ENCODE measurements around the gene SF1.

SF1 gene

GRCh38 chr11:64722141-64723065, 55.9 kb downstream of the SF1 start:
- no peak for TF ChIP-seq CTCF (conservative IDR thresholded peaks at IDR 0.05; ENCODE audit: low read depth, low read length)
- Histone ChIP-seq H3K4me2 (no peak overlapping the region), H3K27ac (no peak overlapping the region), H3K36me3 (ENCODE audit: insufficient read depth) (no peaks in the 10 kb centered on the region), H3K27me3 (ENCODE audit: insufficient read depth, low read depth) (peaks cover 74% of the 10 kb centered on the region), H2AFZ (ENCODE audit: low read depth) (no peak overlapping the region), H3K4me3 (IDR thresholded peaks at IDR 0.05; ENCODE audit: insufficient read depth, low read depth, low read length) (no peak overlapping the region), H3K79me2 (ENCODE audit: insufficient read depth, low read depth) (no peaks in the 10 kb centered on the region), H4K20me1 (ENCODE audit: insufficient read depth) (no peaks in the 10 kb centered on the region), H3K9ac (no peak overlapping the region), H3K4me1 (ENCODE audit: low read depth, poor library complexity, severe bottlenecking) (peaks cover 8% of the 10 kb centered on the region)

- Histone ChIP-seq H3K4me1 (ENCODE audit: low read depth, poor library complexity, severe bottlenecking) (peaks cover 8% of the 10 kb centered on the region), H3K27me3 (ENCODE audit: insufficient read depth, low read depth) (peaks cover 75% of the 10 kb centered on the region), H3K4me3 (IDR thresholded peaks at IDR 0.05; ENCODE audit: insufficient read depth, low read depth, low read length) (no peak overlapping the region), H3K36me3 (ENCODE audit: insufficient read depth) (no peaks in the 10 kb centered on the region), H3K4me2 (no peak overlapping the region), H3K9ac (no peak overlapping the region), H2AFZ (ENCODE audit: low read depth) (no peak overlapping the region), H3K79me2 (ENCODE audit: insufficient read depth, low read depth) (no peaks in the 10 kb centered on the region), H4K20me1 (ENCODE audit: insufficient read depth) (no peaks in the 10 kb centered on the region), H3K27ac (no peak overlapping the region)
- no peak for TF ChIP-seq CTCF (conservative IDR thresholded peaks at IDR 0.05; ENCODE audit: low read depth, low read length)
Measured at GRCh38 chr11:64721359-64721699, 57.0 kb downstream of the SF1 start.

- no peaks in the 10 kb centered on the region for H3K79me2 ChIP-seq (ENCODE audit: insufficient read depth, low read depth)
- H3K36me3 ChIP-seq (ENCODE audit: insufficient read depth): no peaks in the 10 kb centered on the region
- H4K20me1 ChIP-seq (ENCODE audit: insufficient read depth): no peaks in the 10 kb centered on the region
- no peak overlapping the region for H3K9ac ChIP-seq
- peaks cover 8% of the 10 kb centered on the region for H3K4me1 ChIP-seq (ENCODE audit: low read depth, poor library complexity, severe bottlenecking)
- no peak overlapping the region for H2AFZ ChIP-seq (ENCODE audit: low read depth)
- no peak for TF ChIP-seq CTCF (conservative IDR thresholded peaks at IDR 0.05; ENCODE audit: low read depth, low read length)
- no peak overlapping the region for H3K27ac ChIP-seq
- peaks cover 75% of the 10 kb centered on the region for H3K27me3 ChIP-seq (ENCODE audit: insufficient read depth, low read depth)
- H3K4me2 ChIP-seq: no peak overlapping the region
- no peak overlapping the region for H3K4me3 ChIP-seq (IDR thresholded peaks at IDR 0.05; ENCODE audit: insufficient read depth, low read depth, low read length)
Measured at GRCh38 chr11:64720640-64721358, 57.5 kb downstream of the SF1 start.

GRCh38 chr11:64720167-64720566, 58.2 kb downstream of the SF1 start:
- H3K4me3 ChIP-seq (IDR thresholded peaks at IDR 0.05; ENCODE audit: insufficient read depth, low read depth, low read length): no peak overlapping the region
- no peaks in the 10 kb centered on the region for H4K20me1 ChIP-seq (ENCODE audit: insufficient read depth)
- no peak overlapping the region for H2AFZ ChIP-seq (ENCODE audit: low read depth)
- H3K36me3 ChIP-seq (ENCODE audit: insufficient read depth): no peaks in the 10 kb centered on the region
- peaks cover 8% of the 10 kb centered on the region for H3K4me1 ChIP-seq (ENCODE audit: low read depth, poor library complexity, severe bottlenecking)
- no peaks in the 10 kb centered on the region for H3K79me2 ChIP-seq (ENCODE audit: insufficient read depth, low read depth)
- H3K4me2 ChIP-seq: no peak overlapping the region
- no peak for TF ChIP-seq CTCF (conservative IDR thresholded peaks at IDR 0.05; ENCODE audit: low read depth, low read length)
- peaks cover 76% of the 10 kb centered on the region for H3K27me3 ChIP-seq (ENCODE audit: insufficient read depth, low read depth)
- no peak overlapping the region for H3K27ac ChIP-seq
- H3K9ac ChIP-seq: no peak overlapping the region
